Measurements from ENCODE around the gene RBPMS2. TPM values are rescaled to one million over a fixed set of nuclear protein-coding genes. Genes with fewer than 3 reads are reported as not detected.

RBPMS2 gene
- total RNA-seq, 4 donors from 2014 or later = 0.22 to 5.4 (median 1.8) TPM

DNA sequence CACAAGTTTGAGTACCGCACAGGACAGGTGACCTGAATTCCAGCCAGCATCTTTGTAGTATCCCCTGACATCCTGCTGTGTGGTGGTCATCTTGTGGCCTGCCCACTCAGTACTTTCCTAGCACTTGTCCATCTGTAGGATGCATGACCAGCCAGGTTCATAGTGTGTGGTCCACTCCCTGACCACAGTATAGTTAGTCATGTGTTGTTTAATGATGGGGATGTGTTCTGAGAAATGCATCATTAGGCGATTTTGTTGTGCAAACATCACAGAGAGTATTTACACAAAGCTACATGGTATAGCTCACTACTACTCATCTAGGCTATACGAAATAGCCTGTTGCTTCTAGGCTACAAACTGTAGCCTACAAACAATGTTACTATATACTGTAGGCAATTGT, 16.9 kb upstream of the RBPMS2 start:
- no peak for DNase-seq (ENCODE audit: low spot score in 2 of 2)
- H3K36me3 ChIP-seq = no peaks in the 10 kb centered on the region
- no peak overlapping the region for H3K4me3 ChIP-seq
- H3K4me1 ChIP-seq = no peaks in the 10 kb centered on the region
- 79 to 82% methylated on average over 3 of the region's 3 CpGs for WGBS, 2 donors
- TF ChIP-seq, protein P1, sequence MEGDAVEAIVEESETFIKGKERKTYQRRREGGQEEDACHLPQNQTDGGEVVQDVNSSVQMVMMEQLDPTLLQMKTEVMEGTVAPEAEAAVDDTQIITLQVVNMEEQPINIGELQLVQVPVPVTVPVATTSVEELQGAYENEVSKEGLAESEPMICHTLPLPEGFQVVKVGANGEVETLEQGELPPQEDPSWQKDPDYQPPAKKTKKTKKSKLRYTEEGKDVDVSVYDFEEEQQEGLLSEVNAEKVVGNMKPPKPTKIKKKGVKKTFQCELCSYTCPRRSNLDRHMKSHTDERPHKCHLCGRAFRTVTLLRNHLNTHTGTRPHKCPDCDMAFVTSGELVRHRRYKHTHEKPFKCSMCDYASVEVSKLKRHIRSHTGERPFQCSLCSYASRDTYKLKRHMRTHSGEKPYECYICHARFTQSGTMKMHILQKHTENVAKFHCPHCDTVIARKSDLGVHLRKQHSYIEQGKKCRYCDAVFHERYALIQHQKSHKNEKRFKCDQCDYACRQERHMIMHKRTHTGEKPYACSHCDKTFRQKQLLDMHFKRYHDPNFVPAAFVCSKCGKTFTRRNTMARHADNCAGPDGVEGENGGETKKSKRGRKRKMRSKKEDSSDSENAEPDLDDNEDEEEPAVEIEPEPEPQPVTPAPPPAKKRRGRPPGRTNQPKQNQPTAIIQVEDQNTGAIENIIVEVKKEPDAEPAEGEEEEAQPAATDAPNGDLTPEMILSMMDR (IDR thresholded peaks at IDR 0.05) = no peak
- TF ChIP-seq EP300 (IDR thresholded peaks at IDR 0.05) = no peak
- TF ChIP-seq POLR2A (IDR thresholded peaks at IDR 0.05) = no peak
- H3K27me3 ChIP-seq = no peaks in the 10 kb centered on the region
- no peak overlapping the region for H3K27ac ChIP-seq
- H3K9me3 ChIP-seq = no peaks in the 10 kb centered on the region

DNA sequence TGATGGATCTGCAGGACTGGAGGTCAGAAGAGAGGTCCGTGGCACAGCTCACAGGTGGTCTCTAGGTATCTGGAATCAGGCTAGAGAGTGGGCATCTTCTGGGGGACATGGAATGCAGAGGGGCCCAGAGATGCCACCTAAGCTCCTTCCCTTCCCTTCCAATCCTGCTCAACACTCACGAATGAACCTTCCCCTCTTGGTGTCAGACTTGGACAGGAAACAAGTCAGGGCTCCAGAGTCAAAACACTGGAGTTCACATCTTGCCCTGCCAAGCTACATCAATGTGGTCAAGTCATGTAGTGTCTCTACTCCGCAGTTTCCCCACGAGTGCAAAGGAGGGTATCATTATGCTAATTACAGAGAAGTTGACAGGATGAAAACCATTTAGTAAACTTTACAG, 16.0 kb upstream of the RBPMS2 start:
- no peaks in the 10 kb centered on the region for H3K4me1 ChIP-seq

DNA sequence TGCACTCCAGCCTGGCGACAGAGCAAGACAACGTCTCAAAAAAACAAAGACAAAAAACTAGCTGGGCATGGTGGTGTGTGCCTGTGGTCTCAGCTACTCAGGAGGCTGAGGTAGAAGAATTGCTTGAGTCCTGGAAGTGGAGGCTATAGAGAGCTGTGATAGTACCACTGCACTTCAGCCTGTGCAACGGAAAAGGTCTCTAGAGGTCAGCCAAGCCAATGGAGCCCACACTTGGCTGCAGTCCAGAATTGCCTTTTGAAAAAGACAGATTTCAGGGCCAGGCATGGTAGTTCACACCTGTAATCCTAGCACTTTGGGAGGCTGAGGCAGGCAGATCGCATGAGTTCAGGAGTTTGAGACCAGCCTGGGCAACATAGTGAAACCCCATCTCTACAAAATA, 8.4 kb upstream of the RBPMS2 start:
- no peak for DNase-seq (ENCODE audit: low spot score in 2 of 2)
- 82 to 89% methylated on average over 4 of the region's 4 CpGs for WGBS, 2 donors
- Histone ChIP-seq H3K36me3 (no peaks in the 10 kb centered on the region), H3K27me3 (no peaks in the 10 kb centered on the region), H3K4me1 (no peaks in the 10 kb centered on the region), H3K4me3 (no peak overlapping the region), H3K9me3 (no peaks in the 10 kb centered on the region), H3K27ac (no peak overlapping the region)
- TF ChIP-seq POLR2A (IDR thresholded peaks at IDR 0.05) (no peak), EP300 (IDR thresholded peaks at IDR 0.05) (no peak)

More for the DNA sequence above, 16.0 kb upstream of the RBPMS2 start:
- Histone ChIP-seq H3K27ac (no peak overlapping the region), H3K36me3 (no peaks in the 10 kb centered on the region), H3K9me3 (no peaks in the 10 kb centered on the region), H3K27me3 (no peaks in the 10 kb centered on the region), H3K4me3 (no peak overlapping the region)
- DNase-seq (ENCODE audit: low spot score in 2 of 2) = no peak
- 38 to 42% methylated on average over 4 of the region's 4 CpGs for WGBS, 2 donors
- TF ChIP-seq, protein P1 (IDR thresholded peaks at IDR 0.05) = no peak
- TF ChIP-seq POLR2A (IDR thresholded peaks at IDR 0.05) (no peak), EP300 (IDR thresholded peaks at IDR 0.05) (no peak)

DNA sequence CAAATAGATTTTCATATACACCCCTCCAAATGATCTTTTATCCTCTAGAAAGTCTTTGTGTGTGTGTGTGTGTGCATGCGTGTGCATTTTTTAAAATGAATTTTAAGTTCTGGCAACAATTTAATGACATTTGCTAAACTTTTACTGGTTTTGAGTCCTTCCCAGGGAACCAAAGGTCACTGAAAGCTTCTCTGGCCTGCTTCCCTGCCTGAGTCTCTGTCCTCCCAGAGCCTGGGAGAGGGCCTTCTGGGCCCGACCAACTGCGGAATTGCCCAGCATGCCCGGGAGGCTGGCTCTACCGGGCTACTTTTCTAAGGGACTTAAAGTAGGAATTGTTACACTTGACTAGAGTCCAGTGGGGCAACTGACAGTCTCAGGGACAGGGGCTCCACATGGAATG, 7.4 kb upstream of the RBPMS2 start:
- H3K27me3 ChIP-seq = no peaks in the 10 kb centered on the region
- H3K36me3 ChIP-seq = no peaks in the 10 kb centered on the region
- H3K27ac ChIP-seq = peak overlapping the region in 1 of 4 donors; percentile 55
- TF ChIP-seq EP300 (IDR thresholded peaks at IDR 0.05) = no peak
- TF ChIP-seq, protein P1 (IDR thresholded peaks at IDR 0.05) = no peak
- no peaks in the 10 kb centered on the region for H3K9me3 ChIP-seq
- no peaks in the 10 kb centered on the region for H3K4me1 ChIP-seq
- DNase-seq (ENCODE audit: low spot score in 2 of 2) = no peak
- no peak overlapping the region for H3K4me3 ChIP-seq
- 67 to 69% methylated on average over 5 of the region's 5 CpGs for WGBS, 2 donors

DNA sequence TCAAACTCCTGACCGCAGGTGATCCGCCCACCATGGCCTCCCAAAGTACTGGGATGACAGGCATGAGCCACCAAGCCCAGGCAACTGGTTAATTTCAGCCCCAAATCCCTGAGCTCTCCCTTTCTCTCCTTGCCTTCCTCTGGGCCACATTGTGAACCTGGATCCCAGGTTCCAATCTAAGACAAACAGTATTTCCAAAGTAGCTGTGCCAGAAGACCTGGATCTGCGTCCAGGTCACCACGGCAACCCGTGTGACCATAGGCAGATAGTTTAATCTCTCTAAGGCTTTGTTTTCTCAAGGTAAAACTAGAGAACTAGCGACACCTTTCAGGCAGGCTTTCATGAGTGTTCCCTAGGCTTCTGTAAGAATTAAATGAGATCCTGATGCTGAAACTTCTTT, 5.9 kb upstream of the RBPMS2 start:
- H3K36me3 ChIP-seq = no peaks in the 10 kb centered on the region
- WGBS, 2 donors = 90 to 91% methylated on average over 6 of the region's 6 CpGs
- no peak overlapping the region for H3K4me3 ChIP-seq
- H3K9me3 ChIP-seq = no peaks in the 10 kb centered on the region
- peaks cover 0 to 5% of the 10 kb centered on the region in 2 donors for H3K27me3 ChIP-seq
- no peak overlapping the region for H3K27ac ChIP-seq
- no peak for DNase-seq (ENCODE audit: low spot score in 2 of 2)
- peaks cover 0 to 8% (median 0%) of the 10 kb centered on the region in 4 donors for H3K4me1 ChIP-seq
- TF ChIP-seq, protein P1 (IDR thresholded peaks at IDR 0.05) = no peak
- TF ChIP-seq EP300 (IDR thresholded peaks at IDR 0.05) (no peak), POLR2A (IDR thresholded peaks at IDR 0.05) (no peak)

DNA sequence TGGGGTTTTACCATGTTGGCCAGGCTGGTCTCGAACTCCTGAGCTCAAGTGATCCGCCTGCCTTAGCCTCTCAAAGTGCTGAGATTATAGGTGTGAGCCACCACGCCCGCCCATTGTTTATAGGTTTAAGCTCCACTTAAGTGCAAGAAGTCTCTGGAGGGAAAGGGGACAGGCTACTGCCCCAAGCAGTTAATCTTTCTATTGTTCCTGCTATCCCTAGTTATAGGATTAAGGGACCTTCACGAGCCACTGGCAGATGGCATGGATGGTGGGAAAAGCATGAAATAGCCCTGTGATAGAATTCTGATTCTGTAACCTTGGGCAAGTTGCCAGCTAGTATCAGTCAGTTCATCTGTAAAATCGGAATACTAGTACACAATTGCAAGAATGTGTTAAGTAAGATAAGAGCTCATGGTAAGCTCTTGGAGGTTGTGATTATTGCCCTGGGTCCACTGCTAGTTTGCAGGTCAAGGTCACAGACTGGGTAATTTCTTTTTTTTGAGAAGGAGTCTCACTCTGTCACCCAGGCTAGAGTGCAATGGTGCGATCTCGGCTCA, 5.3 kb upstream of the RBPMS2 start:
- Histone ChIP-seq H3K9me3 (no peaks in the 10 kb centered on the region), H3K36me3 (no peaks in the 10 kb centered on the region), H3K27ac (no peak overlapping the region), H3K27me3 (peaks cover 0 to 9% of the 10 kb centered on the region in 2 donors), H3K4me3 (no peak overlapping the region), H3K4me1 (peaks cover 0 to 14% (median 0%) of the 10 kb centered on the region in 4 donors)
- 82% methylated on average over 8 of the region's 8 CpGs for WGBS, 2 donors
- TF ChIP-seq EP300 (IDR thresholded peaks at IDR 0.05) = no peak
- TF ChIP-seq POLR2A (IDR thresholded peaks at IDR 0.05) = no peak
- TF ChIP-seq, protein P1 (IDR thresholded peaks at IDR 0.05) = no peak
- DNase-seq (ENCODE audit: low spot score in 2 of 2) = no peak
